Activated CD4-positive, alpha-beta T cell treated with anti-CD3 and anti-CD28 coated beads, Interleukin-2, amount 10 ng/mL, durations not matched to agents 24 days and 14 days (primary cell): Measurements from ENCODE around the gene LZTS3. TPM values are rescaled to one million over a fixed set of nuclear protein-coding genes. Genes with fewer than 3 reads are reported as not detected.
"Not testable (repeated sequence)": the region's sequence is repeated elsewhere in the genome, so short reads cannot be mapped to it uniquely, and the experiment has no call there.

Experiments used
- DNase-seq: peaks from one replicate; pipeline ENCODE4 v3.0.0; 2022
- H3K27ac Mint-ChIP-seq: one replicate; pipeline ENCODE4 v1.8.0; 2022; ENCODE audit warnings: mild to moderate bottlenecking, mixed read lengths
- H3K27me3 Mint-ChIP-seq: one replicate; pipeline ENCODE4 v1.8.0; 2022; ENCODE audit warnings: mixed read lengths
- H3K36me3 Mint-ChIP-seq: one replicate; pipeline ENCODE4 v1.8.0; 2022; ENCODE audit warnings: low read depth, mild to moderate bottlenecking, mixed read lengths
- H3K4me1 Mint-ChIP-seq: one replicate; pipeline ENCODE4 v1.8.0; 2021; ENCODE audit warnings: mixed read lengths
- H3K4me3 Mint-ChIP-seq: one replicate; pipeline ENCODE4 v1.8.0; 2022; ENCODE audit warnings: mild to moderate bottlenecking, moderate library complexity, mixed read lengths
- H3K9me3 Mint-ChIP-seq: one replicate; pipeline ENCODE4 v1.8.0; 2021; ENCODE audit warnings: mixed read lengths
- intact Hi-C: fragments of 100-400 bp; cut with micrococcal nuclease; formaldehyde crosslinking; loops from one replicate; pipeline ENCODE4 v1.15.1; 2023
- total RNA-seq: library from RNA; stranded (reverse); gene quantifications from 2 replicates; pipeline ENCODE4 v1.2.3, GENCODE V29; 2022

Gene LZTS3
- total RNA-seq, 1 donor from 2014 or later, result 0.54 TPM

DNA sequence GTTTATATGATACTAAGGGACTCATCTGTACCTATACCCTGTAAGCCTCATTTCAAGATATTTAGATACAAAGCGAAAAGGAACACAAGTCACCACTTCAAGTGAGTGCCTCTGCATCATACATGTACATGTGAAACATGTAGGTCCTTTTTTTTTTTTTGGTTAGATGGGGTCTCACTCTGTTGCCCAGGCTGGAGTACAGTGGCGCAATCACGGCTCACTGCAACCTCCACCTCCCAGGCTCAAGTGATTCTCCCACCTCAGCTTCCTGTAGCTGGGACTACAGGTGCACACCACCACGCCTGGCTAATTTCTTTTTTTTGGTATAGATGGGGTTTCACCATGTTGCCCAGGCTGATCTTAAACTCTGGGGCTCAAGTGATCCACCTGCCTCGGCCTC lies 9.1 kb upstream of the LZTS3 start:
- DNase-seq, H3K4me1 Mint-ChIP-seq, H3K9me3 Mint-ChIP-seq, H3K27ac Mint-ChIP-seq, intact Hi-C loops, H3K36me3 Mint-ChIP-seq, H3K4me3 Mint-ChIP-seq, H3K27me3 Mint-ChIP-seq: not testable (repeated sequence)

DNA sequence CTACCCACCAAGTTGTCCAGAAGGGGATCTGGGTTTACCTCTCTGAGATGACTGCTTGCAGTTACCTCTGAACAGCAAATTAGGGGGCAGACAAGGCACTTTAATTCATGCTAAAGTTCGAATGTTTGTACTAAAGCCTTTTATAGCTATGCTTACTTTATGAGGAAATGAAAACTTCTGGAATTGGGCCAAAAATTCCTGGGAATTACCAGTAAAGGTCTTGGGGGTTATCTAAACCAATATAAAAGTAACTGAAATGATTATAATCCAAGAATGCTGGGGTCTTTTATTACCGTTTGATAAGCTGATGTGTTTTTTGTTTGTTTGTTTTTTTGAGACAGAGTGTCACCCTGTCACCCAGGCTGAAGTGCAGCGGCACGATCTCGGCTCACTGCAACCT lies 7.9 kb upstream of the LZTS3 start:
- Mint-ChIP-seq H3K27me3 (no peaks in the 10 kb centered on the region), H3K9me3 (no peaks in the 10 kb centered on the region)
- no peak for DNase-seq

DNA sequence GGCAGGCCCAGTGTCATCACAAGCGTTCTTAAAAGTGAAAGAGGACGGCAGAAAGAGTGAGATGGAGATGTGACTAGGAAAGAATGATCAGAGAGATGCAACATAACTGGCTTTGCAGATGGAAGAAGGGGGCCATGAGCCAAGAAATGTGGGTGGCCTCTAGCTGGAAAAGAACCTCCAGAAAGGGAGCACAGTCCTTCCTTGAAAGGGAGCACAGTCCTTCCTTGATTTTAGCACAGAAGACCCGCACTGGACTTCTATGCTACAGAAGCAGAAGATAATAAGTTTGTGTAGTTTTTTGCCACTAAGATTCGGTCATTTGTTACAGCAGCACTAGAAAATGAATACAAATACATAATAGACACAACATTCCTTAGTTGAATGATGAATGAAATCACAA lies 7.0 kb upstream of the LZTS3 start:
- intact Hi-C loops, result no loop called here
- peaks cover 8% of the 10 kb centered on the region for H3K27me3 Mint-ChIP-seq
- no peaks in the 10 kb centered on the region for H3K9me3 Mint-ChIP-seq
- no peaks in the 10 kb centered on the region for H3K4me1 Mint-ChIP-seq
- no peak overlapping the region for H3K4me3 Mint-ChIP-seq
- H3K27ac Mint-ChIP-seq, result no peak overlapping the region
- no peak for DNase-seq
- H3K36me3 Mint-ChIP-seq, result peaks cover 4% of the 10 kb centered on the region

More for the DNA sequence above, 7.9 kb upstream of the LZTS3 start:
- intact Hi-C loops, result no loop called here
- peaks cover 5% of the 10 kb centered on the region for H3K36me3 Mint-ChIP-seq
- no peaks in the 10 kb centered on the region for H3K4me1 Mint-ChIP-seq
- H3K27ac Mint-ChIP-seq, result no peak overlapping the region
- H3K4me3 Mint-ChIP-seq, result no peak overlapping the region

DNA sequence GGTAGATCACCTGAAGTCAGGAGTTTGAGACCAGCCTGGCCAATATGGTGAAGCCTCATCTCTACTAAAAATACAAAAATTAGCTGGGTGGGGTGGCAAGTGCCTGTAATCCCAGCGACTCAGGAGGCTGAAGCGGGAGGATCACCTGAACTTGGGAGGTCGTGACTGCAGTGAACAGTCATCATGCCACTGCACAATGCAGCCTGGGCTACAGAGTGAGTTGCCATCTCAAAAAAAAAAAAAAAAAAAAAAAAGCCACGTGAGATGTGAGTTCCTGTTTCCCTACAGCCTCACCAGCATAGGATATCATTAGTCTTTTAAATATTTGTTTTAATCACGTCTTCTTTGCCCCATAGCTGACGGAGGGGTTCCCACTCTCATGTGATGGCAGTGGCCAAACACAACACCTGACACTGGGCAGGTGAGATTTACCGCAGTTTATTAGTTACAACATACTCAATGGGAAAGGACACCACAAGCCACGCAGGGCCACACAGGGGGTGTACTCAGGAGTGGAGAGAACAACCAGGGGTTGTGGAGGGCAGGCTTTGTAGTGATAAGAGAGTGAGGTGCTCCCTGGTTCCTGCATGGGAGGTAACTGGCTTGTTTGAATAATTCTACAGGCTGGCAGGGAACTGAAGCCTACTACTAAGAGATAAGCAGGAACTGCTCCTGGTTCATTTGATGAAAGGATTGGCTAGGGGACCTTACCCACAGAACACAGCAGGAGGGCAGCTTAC lies 4.6 kb upstream of the LZTS3 start:
- Mint-ChIP-seq H3K27me3 (peaks cover 23% of the 10 kb centered on the region), H3K36me3 (no peaks in the 10 kb centered on the region), H3K9me3 (no peaks in the 10 kb centered on the region), H3K4me3 (no peak overlapping the region), H3K4me1 (peaks cover 3% of the 10 kb centered on the region), H3K27ac (no peak overlapping the region)
- no peak for DNase-seq
- intact Hi-C loops, result no loop called here

DNA sequence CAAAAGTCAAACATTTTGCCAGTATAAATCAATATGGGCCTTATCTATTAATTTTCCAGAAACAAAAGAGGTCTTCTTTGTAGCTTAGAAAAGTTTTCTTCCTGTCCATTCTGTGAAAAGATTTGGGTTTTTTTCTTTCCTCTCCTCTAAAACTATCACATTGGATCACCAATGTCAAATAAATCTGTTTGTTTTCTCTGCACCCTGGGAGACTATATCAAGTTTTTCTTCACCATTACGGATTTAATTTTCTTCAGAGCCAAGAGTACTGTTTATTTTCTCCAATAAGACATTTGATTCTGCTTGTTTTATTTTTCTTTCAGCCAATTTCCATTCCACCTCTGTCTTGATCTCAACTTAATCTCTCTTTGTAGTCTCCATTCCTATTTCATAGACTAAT lies 1.9 kb upstream of the LZTS3 start:
- Mint-ChIP-seq H3K4me1 (peaks cover 6% of the 10 kb centered on the region), H3K4me3 (no peak overlapping the region), H3K27me3 (peaks cover 45% of the 10 kb centered on the region), H3K36me3 (no peaks in the 10 kb centered on the region), H3K9me3 (no peaks in the 10 kb centered on the region), H3K27ac (no peak overlapping the region)
- intact Hi-C loops, result no loop called here
- no peak for DNase-seq

DNA sequence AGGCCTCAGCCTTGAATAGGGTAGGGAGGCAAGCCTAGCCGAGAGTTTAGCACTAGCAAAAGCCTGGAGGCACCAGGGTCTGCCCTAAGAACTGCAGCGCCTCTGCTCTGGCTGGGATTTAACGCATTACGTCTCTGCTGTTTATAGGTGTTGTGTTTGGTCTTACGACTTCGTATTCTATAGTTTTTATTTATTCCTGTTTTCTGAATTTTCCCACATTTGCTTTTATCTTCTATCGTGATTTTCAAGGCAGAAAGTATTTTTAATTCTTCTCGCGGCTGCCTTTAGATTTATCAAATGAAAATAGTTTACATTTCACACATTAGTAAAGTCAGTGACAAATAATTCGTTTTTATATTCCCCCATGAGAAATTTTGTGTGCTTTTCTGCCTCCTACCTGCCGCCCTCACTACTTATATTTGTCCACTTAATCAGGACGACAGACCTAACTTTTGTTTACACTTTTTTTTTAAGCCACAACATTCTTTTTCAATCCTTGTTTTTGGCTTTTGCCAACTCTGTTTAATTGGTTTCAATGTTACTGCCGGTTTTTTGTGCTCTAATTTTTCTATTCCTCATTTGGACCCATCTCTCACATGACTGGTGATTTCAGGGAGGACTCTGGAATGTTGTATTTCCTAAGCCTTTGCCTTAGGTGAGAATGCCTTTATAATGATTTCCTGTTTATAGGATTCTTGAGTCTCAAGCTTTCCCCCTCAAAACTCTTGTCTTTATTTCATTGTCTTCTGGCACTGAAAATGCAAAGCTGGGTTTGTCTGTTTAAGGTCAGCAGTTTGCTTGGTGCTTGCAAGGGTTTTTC lies 1.3 kb upstream of the LZTS3 start:
- no peaks in the 10 kb centered on the region for H3K9me3 Mint-ChIP-seq
- H3K4me3 Mint-ChIP-seq, result peak overlapping the region; percentile 87
- no peak overlapping the region for H3K27ac Mint-ChIP-seq
- intact Hi-C loops, result no loop called here
- peaks cover 48% of the 10 kb centered on the region for H3K27me3 Mint-ChIP-seq
- peaks cover 6% of the 10 kb centered on the region for H3K4me1 Mint-ChIP-seq
- no peaks in the 10 kb centered on the region for H3K36me3 Mint-ChIP-seq
- DNase-seq, result no peak

DNA sequence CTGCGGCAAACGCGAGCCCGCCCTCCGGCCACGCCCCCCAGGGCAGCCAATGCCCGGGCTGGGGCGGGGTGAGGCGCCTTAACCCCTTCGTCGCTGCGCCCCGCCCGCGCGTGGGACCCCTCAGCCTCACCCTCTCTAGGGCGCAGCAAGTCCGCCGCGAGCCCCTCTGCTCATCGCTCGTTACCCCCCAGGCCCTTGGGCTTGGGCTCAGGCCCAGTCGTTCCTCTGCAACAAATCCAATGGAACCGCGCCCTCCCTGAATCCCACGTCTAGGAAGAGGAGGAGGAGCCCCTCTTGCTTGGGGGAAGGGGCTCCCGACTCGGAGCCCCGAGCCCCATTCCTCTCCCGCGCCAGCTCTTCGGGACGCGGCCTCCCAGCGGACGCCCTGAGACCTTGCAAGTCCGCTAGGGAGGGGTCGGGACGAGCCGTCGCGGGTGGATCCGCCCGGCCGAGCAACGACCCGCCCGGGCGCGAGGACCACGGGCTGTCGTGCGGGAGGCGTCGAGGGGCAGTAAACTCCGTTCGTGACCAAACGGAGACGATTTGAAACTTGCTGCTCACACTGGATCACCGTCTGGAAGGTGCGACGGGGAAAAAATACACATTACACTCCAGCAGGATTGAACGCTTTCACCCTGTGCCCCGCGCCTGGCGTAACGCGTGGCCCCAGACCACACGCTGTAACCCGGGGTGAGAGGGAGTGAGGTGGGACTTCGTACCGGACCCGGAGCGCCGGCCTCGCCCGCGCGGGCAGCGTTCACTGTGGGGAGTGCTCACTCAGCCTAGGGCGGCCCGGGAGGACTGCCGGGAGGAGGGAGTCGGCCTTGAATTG lies 477 bp upstream of the LZTS3 start:
- Mint-ChIP-seq H3K4me1 (peaks cover 6% of the 10 kb centered on the region), H3K27ac (peak overlapping the region; percentile 62), H3K27me3 (peaks cover 55% of the 10 kb centered on the region), H3K9me3 (no peaks in the 10 kb centered on the region), H3K36me3 (no peaks in the 10 kb centered on the region), H3K4me3 (peak overlapping the region; percentile 87)
- intact Hi-C loops, result loop anchor here (1.0 to 2.0 kb wide), 2 partner anchors 15 to 65 kb away; partner anchors contain the start of genes FASTKD5, SLC4A11 and UBOX5
- peak; percentile 97 for DNase-seq

DNA sequence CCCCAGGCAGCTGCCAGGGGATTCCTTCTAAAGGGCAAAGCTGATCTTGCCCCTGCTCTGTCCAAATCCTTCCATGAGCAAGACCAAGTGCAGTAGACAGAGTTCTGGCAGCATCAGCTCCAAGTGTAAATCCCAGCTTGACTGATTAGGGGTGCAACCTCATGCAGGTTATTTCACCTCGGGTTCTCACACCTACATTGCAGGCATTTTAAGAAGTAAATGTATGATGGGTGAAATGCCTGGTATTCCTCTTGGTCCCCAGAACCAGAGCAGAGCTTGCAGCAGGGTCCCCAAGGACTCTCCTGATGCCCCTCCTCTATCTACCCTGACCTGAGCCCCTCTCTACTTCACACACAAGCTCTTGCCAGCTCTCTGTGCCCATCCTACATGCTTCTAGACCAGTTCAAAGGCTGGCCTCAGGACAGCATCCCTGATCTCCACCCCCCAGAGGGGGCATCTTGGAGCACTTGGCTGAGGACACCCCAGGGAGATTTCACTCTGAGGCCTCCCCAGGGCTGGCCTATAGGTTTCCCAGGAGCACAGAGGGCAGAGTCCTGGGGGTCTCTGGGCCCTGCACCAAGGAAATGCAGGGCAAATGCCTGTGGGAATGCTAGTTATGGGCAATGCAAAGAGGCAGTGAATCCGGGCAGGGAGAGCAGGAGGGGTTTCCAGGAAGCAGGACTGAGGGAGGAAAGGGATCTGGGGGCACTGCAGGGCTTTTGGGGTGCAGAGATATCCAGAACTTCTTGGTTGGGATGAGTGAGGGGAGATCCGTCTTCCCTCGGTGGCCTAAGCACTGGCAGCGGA lies 1.0 kb downstream of the LZTS3 start:
- intact Hi-C loops, result loop anchor here (2.0 kb wide), 1 partner anchor 66 kb away; the partner anchor contains the start of gene SLC4A11
- H3K36me3 Mint-ChIP-seq, result no peaks in the 10 kb centered on the region
- H3K27me3 Mint-ChIP-seq, result peaks cover 64% of the 10 kb centered on the region
- H3K4me1 Mint-ChIP-seq, result peaks cover 6% of the 10 kb centered on the region
- no peaks in the 10 kb centered on the region for H3K9me3 Mint-ChIP-seq
- DNase-seq, result no peak
- peak overlapping the region; percentile 82 for H3K4me3 Mint-ChIP-seq
- H3K27ac Mint-ChIP-seq, result peak overlapping the region; percentile 74

DNA sequence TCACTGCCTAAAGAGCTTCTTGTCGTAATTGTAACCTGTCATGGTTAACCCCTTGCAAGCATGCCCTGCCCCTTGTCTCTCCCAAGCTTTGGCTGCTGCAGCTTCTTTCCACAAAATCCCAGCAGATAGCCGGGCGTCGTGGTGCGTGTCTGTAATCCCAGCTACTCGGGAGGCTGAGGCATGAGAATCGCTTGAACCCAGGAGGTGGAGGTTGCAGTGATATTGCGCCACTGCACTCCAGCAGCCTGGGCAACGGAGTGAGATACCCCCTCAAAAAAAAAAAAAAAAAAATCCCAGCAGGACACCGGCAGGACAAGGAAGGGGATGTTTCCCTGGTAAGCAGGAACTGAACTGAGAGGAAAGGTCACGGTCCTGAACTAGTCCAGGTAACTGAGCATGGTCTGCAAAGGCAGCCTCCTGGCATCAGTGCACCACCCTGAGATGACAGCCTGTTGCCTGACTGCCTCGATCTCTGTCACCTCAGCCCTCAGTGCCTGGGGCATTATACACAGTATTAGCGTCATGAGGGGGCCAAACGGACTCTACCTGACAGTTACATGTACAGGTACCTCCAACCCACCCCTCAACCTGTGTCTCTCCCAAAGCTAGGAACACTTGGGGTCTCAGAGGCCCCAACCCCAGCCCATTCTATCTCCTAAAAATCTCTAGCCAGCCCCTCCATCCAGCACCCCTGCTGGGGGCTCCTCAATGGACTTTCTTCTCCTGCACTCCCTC lies 1.8 kb downstream of the LZTS3 start:
- no peak overlapping the region for H3K27ac Mint-ChIP-seq
- H3K4me1 Mint-ChIP-seq, result peaks cover 6% of the 10 kb centered on the region
- intact Hi-C loops, result loop anchor here (2.0 kb wide), 1 partner anchor 67 kb away; the partner anchor contains the start of gene SLC4A11
- H3K4me3 Mint-ChIP-seq, result peak overlapping the region; percentile 22
- H3K27me3 Mint-ChIP-seq, result peaks cover 65% of the 10 kb centered on the region
- no peaks in the 10 kb centered on the region for H3K9me3 Mint-ChIP-seq
- no peaks in the 10 kb centered on the region for H3K36me3 Mint-ChIP-seq
- no peak for DNase-seq

DNA sequence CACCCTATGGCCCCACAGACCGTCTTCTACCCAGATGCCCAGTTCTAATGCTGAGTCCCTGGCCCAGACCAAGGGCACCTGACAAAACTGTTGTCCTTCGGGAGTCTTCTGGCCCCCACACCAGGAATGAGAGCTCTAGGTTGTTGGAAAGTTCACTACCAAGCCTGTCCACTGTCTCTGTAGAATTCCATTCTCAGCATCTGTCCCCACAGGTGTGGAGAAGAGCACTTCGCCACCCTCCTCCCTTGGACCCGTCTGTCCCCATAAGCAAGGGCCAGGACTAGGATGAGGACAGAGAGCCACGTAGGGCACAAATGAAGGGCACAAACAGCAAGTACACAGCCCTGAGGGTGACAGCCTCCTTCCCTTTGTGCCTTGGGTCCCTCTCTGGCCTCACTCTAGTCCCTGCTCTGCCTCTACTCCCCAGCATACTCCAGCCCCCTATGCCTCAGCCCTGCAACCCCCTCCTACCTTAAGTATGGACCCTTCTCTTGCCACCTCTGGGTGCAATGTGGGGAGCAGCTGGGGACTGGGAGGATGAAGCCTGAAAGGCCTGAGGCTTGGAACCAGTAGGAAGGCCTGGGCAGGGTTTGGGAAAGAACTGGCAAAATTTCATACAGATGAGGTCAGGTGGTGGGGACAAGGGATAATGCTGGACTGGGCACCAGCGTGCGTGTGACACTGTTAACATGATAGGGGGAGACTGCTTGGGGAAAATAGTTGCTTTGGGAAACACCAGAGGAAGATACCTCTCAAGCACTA lies 4.3 kb downstream of the LZTS3 start:
- Mint-ChIP-seq H3K4me3 (no peak overlapping the region), H3K4me1 (peaks cover 3% of the 10 kb centered on the region), H3K27ac (no peak overlapping the region), H3K27me3 (peaks cover 44% of the 10 kb centered on the region), H3K36me3 (no peaks in the 10 kb centered on the region), H3K9me3 (no peaks in the 10 kb centered on the region)
- no peak for DNase-seq
- intact Hi-C loops, result no loop called here

DNA sequence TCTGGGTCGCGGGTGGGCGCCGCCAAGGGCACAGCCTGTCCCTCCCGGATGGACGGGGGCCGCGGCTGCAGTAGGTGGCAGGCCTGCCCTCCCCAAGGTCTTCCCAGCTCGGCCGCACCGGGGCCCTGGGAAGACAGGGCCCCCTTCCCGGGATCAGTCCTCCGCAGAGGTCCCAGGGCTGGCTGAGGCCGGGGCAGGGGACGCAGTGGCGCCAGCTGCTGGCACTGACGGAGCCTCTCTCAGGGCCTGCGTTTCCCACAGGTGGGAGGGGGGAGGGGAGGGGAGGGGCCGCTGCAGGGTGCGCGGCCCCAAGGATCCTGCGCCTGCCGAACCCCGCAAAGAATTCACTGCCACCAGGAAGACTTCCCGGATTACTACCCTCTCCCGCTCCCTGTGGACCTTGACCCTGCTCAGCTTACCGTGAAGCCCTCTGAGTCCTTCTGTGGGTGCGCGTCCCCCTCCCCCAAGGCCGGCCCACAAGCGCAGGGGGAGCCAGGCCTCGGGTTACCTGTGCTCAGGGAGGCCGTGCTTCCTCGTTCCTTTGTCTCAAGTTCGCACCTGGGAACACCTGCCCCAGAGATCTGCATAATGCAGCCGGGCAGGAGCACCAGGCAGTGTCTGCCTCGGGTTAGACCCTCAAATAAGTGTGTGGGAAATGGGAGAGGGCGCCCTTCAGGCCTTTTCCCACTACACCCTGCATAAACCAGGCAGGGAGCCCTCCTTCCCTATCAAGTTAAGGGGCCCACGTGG lies 5.1 kb downstream of the LZTS3 start:
- intact Hi-C loops, result no loop called here
- Mint-ChIP-seq H3K27ac (no peak overlapping the region), H3K4me3 (no peak overlapping the region), H3K36me3 (no peaks in the 10 kb centered on the region), H3K4me1 (peaks cover 3% of the 10 kb centered on the region), H3K27me3 (peaks cover 42% of the 10 kb centered on the region), H3K9me3 (no peaks in the 10 kb centered on the region)
- no peak for DNase-seq

DNA sequence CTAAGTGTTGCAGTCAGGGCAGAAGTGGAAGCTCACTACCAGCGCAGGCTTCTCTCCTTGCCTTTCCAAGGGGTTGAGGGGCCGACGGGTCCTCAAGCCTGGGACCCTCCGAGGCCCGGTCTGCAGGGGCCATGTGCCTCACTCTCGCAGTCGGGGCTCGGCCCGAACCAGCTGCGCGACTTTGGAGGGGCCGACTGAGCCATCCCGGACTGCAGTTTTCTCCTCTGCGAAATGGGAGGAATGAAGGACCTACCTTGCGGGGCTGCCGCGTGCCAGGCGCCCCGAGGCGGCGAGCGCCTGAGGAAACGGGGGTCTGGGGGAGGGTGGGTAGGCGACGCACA lies 5.6 kb downstream of the LZTS3 start:
- Mint-ChIP-seq H3K4me3 (no peak overlapping the region), H3K27ac (no peak overlapping the region), H3K9me3 (no peaks in the 10 kb centered on the region), H3K4me1 (peaks cover 3% of the 10 kb centered on the region), H3K27me3 (peaks cover 41% of the 10 kb centered on the region), H3K36me3 (no peaks in the 10 kb centered on the region)
- intact Hi-C loops, result no loop called here
- DNase-seq, result no peak
